ENCODE measurements around the gene MYZAP. TPM values are rescaled to one million over a fixed set of nuclear protein-coding genes. Genes with fewer than 3 reads are reported as not detected.

The MYZAP gene
- polyA plus RNA-seq, 12 donors: 2.3 to 6.3 (median 3.2) TPM; not detected in 1

DNA sequence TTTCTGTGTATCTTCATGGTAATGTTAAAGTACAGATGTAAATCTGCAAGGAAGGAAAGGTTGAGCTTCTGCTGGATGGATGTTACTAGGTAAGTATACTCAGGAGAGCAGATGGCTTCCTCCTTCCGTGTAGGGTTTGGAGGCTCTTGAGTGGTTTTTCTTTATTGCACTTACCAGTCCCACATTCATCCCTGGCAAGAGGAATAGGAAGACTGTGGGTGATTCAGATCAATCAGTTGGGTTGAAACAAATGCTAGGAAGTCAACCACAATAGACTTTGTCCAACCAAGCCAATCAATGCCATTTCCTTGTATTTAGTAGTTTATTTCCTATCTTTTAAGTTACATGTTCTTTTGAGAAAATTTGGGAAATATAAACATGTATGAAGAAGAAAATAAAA, 26.6 kb downstream of the MYZAP start:
- no peak for DNase-seq

DNA sequence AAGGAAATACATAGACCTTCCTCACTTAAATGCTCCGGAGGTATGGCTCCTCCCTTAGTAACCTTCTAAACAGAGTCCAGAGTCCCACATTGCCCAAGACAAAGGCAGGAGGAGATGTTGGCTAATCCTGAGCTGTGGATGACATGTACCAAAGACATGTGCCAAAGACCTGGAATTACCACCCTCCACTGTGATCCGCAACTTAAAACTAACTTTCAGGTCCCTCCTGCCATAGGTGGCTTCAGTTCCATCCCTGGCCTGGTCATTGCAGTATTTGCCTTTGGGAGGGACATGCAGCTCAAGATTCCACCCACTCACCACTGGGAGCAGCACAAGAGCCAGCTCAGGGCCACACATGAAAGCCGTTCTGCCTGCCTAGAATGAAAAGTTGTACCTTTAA, 28.0 kb downstream of the MYZAP start:
- no peak for DNase-seq

DNA sequence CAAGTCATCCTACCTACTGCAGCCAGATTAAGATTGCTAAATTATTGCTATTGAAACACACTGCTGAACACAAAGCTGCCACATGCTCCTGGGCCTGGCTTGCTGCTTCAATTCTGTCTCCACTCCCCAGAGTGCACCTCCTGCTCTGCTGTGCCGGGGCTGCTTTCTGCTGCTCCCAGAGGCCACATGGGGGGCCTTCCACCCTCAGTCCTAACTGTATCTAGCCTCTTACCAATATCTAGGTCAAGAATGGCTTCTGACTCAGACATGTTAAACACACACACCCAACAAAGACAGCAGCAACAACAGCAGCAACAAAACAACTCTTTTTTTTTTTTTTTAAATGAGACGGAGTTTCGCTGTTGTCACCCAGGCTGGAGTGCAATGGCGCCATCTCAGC, 33.0 kb downstream of the MYZAP start:
- DNase-seq: no peak

DNA sequence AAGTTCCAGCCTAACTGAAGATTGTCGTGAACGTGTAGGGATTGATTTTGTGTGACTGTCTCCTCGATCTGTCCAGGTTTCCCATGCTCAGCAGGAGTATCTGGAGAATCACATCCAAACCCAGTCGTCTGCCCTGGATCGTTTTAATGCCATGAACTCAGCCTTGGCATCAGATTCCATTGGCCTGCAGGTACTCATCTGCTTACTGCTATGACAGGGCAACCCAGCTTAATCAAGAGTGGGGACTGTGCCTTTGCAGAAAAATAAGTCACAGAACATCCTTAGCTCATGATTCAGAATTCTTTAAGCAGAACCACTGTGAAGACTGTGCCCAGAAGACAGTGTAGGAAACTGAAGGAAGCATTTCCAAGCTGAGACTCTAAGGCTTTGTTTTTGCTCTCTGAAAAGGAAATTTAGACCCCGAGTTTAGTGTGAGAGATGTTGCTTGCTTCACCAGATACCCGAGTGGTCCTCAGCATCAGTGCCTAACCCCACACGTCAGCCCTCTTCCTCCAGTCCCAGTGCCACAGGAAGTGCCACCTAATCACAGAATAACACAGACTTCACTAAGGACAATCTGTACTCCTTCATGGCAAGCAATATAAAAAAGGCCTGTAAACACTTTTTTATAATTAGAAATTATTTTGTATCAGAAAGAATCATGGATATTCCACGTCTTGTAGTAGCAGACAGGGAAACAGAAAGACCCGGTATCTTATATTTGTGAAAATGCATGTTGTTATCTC, 34.2 kb downstream of the MYZAP start:
- DNase-seq: no peak

DNA sequence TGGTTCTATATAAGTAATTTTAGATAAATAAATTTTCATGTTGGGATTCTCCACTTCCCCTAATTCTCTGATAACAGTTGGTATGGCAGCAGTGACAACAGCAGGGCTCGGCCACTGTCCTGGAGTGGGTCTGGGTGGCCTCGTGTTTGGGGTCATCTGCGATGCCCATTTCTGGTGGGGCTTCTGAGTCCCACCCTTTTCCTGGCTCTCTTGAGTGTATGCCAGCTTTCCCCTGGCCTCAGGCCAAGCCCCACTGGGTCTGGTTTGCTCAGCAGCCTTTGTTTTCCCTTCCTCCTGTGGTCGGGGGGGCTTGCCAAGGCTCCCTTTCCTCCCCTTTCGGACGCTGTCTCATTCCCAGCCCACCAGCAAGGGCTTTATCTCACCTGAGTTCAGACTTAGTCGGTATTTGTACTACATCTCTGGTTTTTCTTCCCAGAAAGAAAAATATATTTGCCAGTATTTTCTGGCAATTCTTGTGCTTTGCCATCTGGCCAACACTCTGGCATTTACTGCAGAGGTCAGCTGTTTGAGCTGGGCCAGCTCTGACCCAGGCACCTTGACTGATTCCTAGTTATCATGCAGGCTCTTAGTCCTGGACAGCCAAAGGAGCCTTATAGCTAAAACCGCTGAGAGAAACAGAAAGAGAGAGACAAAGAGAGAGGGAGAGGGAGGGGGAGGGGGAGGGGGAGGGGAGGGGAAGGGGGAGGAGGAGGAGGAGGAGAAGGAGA, 35.2 kb downstream of the MYZAP start:
- no peak for DNase-seq

DNA sequence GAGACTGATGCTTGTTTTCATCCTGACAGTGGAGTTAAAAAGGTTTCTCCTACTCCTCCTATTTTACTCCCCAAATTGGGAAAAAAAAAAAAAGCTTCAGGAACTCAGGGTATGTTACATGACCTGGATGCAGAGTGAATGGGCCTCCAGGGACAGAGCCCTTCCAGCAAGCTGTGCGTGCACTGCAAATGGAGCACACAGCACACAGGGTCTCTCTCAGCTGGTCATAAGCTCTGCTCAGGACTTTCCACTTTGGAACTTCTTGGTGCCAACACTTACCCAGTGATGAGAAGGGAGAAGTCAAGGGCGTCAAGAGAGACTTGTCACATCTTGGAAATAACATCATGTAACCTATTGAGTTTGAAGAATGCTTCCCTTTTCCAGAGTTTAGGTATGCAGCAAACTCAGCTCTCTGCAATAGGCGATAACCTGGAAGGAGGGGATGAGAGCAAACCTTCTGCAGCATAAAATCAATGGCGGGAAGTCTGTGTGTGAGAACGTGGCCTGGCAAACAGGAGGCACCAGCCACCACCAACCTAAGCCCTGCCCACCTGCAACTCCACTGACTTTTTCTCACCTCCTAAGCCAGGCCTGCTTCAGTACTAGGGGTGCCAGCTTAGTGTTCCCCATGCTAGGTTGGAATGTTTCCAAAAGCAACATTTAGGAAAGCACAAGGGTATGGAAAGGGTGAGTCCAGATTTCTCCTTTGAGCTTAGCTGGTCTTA, 39.8 kb downstream of the MYZAP start:
- no peak for DNase-seq

DNA sequence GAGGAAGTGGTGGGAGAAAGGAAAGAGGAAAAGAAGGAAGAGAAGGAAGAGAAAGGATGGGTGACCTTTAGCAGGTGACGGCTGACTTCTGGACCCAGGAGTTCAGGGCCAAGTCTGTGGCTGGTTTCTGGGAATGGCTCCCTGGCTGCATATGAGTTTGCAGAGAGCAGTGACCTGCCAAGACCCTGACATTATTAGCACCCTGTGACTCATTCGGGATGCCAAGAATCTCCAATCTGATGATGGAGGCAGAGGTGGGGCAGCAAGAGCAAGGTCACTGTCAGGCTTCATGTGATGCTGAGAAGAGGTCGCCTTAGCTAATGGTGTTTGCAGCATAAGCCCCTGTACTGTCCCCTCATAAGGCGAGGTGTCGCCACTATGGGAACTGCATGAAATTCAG, 42.6 kb downstream of the MYZAP start:
- no peak for DNase-seq

DNA sequence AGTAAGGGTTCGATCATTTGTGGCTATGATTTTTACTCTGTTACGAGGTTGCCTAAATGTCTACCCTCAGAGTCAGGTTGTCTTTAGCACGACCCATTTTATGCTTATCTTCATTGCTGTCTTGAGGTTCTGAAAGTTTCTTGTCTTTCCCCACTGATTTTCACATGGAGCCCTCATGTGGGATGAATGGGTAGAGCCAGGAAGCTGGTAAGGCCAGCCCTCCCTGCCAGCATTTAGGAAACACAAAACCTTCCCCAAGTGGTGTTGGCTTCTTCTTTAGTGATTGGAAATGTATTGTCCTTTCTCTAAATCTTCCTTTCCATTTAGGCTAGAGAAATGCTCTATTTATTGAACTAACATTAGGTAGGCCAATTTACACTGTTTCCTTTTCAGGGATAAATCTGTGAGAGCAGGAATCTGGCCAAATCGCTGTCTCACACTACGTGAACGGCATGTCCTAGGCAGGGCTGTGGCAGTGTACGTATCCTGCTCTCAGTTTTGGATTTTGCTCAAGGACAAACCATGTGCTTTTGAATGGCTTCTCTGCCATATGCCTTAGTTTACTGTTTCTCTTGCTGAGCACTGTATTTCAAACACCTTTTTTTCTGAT, 43.7 kb downstream of the MYZAP start:
- DNase-seq: no peak

DNA sequence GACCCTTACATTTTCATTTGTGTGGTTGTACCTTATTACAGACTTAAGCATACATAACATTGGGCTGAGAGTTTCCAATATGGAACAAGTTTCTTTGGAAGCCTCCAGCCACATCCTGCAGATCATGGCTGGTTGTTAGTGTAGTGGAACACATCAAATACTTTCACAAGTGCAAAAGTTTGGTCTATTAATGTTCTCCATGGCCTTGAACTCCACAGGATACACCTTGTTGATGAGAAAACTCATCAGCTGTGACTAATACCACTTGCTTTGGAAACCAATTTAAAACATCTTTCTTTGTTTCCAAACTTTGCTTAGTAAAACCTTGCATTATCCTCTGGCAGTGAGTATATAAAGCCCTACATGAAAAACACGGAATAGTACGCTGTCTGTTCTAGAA, 46.1 kb downstream of the MYZAP start:
- no peak for DNase-seq

DNA sequence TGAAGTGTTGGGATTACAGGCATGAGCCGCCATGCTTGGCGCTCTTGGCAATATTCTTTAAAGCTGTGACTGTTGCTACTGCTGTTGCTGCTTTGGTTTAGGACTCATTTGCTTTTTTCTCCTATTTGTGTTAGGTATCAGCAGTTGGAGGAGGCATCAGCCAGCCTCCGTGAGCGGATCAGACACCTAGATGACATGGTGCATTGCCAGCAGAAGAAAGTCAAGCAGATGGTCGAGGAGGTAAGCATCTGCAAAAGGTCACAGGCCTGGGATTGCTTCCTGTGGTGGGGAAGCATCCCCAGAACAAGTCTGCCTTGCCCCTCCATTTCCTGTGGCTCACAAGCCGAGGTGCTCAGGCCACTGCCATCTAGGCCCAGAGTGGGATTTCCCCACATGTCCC, 47.6 kb downstream of the MYZAP start:
- DNase-seq: no peak

DNA sequence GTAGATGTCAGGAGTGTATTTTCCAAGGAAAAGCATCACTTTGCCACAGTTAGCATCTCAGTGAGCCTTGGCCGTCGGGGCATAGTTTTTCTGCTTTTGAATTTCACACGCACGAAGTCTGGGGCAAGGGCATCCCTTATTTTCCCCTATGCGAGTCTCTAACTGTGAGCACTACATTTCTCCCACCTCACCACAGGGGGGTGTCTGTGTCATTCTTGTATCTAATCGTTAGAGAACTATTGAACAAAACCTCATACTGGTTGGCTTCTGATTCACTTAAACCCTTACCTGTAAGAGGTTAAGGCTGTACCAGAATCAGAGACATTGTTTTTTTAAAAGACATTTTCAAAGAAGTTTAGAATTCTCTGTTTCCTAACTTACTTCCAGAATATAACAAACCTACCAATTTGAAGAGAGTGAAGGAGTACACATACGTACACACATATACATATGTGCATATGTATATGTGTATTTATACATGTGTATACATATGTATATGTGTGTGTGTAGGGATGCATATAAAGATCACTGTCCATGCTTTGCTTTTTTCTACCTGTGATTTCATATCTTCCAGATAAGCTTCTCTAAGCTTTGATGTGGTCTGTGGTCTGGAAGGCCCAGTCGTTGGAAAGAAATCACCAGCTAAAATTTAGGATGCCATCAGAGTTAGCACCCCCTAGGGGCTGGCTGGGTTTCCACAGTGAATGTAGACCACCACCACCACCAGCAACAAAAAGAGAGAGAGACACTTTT, 49.4 kb downstream of the MYZAP start:
- DNase-seq: peak; percentile 19

DNA sequence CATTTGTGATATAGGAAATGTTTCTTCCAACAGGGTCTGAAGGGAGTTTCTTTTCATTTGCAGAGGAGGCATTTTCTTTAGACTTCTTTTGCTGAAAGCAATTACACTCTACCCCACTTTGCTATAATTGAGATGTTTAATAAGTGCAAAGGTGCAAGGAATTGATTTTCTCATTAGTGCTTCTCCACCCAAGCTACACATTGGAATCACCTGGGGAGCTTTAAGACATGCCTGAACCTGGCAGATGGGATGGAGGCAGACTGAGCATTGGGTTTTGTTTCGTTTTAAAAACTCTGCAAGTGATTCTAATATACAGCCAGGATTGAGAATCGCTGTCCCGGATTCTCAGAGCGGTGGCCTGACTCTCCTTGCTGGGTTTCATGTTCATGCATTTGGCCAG, 52.1 kb downstream of the MYZAP start:
- DNase-seq: no peak

DNA sequence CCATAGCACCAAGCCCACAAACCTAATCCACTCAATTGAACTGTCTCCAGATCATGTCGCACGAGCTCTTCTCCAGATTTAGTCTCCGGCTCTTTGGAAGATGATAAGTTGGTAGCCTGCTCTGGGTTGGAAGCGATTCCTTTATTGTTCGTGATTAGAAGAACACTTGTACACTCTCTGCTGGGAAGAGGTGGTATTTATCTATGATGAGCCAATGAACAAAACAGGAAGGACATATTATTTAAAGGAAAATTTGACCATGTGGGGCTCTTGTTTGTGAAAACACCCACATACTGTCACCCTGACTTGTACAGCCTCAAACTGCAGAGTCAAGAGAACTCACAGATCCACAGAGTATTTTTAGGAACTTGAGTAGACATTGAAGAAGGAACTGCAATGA, 54.4 kb downstream of the MYZAP start:
- DNase-seq: no peak

DNA sequence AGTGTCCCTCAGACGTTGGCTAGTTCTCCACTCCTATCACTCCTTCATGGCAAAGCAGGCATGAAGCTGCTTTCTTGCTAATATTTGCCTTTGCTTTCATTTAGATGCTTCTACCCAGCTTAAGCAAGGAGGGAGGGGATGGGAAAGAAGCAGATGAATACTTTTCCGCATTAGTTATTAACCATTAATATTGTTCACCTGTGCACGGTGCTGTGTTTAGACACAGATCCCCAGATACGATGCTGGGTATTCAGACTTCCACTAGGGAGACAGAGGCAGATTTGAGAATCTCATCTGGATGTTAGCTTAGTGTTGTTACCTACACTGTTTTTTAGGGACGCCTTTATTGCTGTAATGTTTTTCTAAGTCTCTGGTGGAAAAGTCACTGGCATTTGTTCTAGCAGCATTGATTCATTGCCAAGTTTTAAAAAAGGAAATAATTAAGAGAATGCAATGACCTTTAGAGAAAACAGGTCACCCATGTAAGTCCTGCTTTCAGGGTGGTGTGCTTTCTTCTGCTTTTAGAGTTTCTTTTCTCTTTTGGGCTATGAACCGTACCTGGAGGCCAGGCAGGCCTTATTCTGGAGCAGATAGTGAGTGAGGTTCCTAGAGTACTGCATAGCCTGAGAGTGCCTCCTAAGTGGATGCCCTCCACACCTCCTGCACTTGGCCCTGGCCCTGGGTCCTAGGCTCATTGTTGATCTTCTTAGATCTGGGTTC, 55.5 kb downstream of the MYZAP start:
- DNase-seq: no peak

DNA sequence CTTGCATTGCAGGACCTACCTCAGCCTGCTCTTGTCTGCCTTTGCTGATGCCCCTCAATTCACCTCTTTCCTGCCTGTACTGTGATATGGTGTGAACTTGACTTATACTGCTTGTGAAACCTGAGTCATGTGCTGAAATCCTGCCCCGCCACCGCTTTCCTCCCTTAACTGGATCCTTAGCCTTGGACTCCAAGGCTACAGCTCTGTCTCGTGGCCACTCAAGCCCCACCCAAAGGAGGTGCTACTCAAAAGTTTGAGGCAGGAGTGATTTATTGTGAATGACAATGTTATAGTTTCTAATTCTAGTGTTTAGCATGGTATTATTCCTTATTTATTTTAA, 56.1 kb downstream of the MYZAP start:
- no peak for DNase-seq

DNA sequence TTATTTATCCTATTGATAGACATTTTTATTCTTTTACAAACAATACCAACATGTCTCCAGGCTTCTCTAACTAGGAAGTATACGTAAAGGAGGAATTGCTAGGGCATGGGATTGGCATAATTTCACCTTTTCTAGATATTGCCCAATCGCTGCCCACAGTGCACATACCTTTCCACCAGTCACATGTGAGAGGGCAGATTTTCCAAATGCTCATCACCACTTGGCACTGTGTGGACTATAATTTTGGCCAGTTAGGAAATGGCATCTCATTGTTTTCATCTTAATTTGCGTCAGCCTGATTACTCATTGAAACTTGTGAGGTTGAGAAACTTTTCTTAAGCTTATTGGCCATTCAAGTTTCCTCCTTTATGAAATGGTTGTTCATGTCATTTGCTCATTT, 57.4 kb downstream of the MYZAP start:
- DNase-seq: no peak

DNA sequence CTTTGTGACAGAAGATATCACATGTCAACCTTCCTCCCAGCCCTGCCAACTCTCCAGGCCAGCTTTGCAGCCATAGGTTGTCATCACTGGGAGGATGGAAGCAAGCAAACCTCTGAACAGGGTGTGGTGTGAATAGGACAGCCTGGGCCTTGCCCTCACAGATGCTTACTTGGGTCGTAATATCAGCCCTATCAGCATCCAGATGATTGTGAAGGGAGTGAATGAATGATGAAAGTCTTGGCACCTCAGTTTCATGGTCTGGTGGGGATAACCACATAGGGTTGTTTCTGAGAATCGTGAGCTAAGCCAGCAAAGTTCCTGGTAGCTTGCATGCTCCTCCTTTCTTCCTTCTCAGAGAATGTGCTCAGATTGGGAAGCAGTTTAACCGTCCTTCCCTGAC, 59.7 kb downstream of the MYZAP start:
- no peak for DNase-seq

DNA sequence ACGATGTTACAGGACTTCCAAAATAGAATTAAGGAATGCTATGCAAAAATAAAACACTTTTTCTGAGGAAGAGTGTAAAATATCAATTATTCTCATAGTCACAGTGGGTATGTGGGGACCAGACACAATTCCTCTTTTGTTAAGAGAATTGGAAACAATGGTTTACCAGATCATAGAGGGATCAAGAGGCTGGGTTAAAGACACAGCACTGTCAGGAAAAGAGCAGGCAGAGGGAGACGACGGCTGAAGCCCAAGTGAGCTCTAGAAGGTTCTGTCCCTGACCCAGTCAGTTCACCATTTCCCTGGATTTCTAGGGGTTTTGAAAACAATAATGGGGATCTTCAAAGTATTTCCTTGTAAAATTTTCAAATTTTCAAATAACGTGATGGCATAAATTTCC, 60.8 kb downstream of the MYZAP start:
- no peak for DNase-seq

DNA sequence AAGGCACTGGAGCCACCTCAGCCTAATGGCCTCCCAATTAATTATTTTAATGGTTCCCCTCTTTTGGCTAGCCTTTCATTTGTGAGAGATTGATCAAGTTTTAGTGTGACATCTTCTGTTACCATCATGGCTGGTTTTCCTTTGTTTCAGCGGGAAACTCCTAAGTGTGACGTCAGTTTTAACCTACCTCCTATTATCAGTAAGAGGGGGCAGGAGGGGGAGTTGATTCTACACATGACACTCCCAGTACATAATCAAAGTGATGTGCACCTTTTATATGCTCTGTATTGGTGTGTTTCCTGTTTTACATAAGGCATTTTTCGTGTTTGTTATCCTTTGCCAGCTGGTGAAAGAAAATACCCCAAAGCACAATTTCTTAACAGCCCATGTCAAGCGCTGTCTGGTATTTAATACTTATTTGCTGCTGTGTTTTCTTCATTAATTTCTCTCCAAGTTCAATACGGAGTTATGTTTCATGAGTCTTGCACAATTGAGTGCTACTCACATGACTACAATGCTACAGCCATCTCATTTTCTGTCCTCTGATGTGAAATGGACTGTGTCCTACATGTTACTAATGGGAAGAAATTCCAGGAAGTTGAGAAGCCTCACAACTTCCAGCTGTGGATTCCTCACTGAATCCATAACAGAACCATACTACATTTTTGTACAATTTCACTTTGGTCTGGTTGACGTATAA, 62.6 kb downstream of the MYZAP start:
- DNase-seq: peak; percentile 51

DNA sequence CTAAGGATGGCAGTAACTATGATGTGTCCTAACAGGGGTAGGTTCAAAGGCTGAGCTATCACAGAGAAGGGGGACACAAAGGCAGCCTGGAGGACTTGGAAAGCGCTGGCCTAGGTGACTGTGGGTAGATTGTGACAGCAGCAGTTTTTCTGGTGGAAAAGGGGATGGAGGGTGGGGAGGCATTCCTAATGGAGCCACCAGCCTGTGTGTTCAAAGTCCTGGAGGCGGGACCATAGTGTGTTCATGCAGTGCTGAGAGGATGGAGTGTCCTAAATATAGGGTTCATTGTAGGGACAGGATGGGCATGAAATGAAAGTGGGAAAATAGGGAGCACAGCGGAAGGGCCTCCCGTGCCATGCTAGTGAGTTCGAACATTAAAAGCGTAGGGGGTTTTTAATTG, 63.3 kb downstream of the MYZAP start:
- no peak for DNase-seq

DNA sequence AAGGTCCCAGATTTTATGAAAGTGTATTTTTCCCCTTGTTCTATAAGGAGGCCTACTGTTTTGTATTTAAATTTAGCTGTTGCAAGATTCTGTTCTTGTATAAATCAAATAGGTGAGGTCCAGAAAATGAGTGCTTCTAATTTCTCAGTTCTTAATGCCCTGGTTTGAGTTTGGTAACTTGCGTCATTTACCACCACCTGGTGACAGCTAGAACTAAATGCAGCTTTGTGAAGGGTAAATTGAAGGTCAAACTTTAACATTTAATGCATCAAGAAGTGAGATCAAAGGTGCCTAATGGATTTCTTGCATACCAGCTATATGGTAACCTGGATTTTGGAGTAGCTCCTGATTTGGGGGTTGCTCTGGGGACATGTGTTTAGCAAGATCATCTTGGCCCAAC, 64.1 kb downstream of the MYZAP start:
- no peak for DNase-seq

Measured in muscle of arm (tissue), 12 donors.